NCI-H524 (cell line): Measurements from ENCODE around the gene CMIP.

Experiments
- DNase-seq, 2 experiments: peaks; one replicate each; lab custom pipeline; 2025; lab: John Stamatoyannopoulos, UW

The CMIP gene

GRCh38 chr16:81586977-81587625, 142.5 kb downstream of the CMIP start:
- no peak for DNase-seq

- no peak for DNase-seq
Observed at GRCh38 chr16:81587626-81588160, 143.1 kb downstream of the CMIP start.

- no peak for DNase-seq
Observed at GRCh38 chr16:81588326-81589081, 143.9 kb downstream of the CMIP start.

GRCh38 chr16:81589975-81590650, 145.5 kb downstream of the CMIP start:
- DNase-seq = no peak

- peak; percentile 17 to 77 for DNase-seq
Observed at GRCh38 chr16:81590714-81591544, 146.3 kb downstream of the CMIP start.

GRCh38 chr16:81591545-81591870, 146.9 kb downstream of the CMIP start:
- DNase-seq = no peak

GRCh38 chr16:81592353-81592866, 147.8 kb downstream of the CMIP start:
- DNase-seq = no peak

- DNase-seq = peak; percentile 97
Observed at GRCh38 chr16:81593481-81593880, 148.9 kb downstream of the CMIP start.

- DNase-seq = no peak
Observed at GRCh38 chr16:81595629-81596292, 151.2 kb downstream of the CMIP start.

GRCh38 chr16:81597079-81597658, 152.6 kb downstream of the CMIP start:
- no peak for DNase-seq

GRCh38 chr16:81598083-81598482, 153.5 kb downstream of the CMIP start:
- no peak for DNase-seq

- peak; percentile 80 to 83 for DNase-seq
Observed at GRCh38 chr16:81599034-81599744, 154.6 kb downstream of the CMIP start.

GRCh38 chr16:81600275-81600674, 155.7 kb downstream of the CMIP start:
- DNase-seq = no peak

- DNase-seq = peak; percentile 38 to 75
Observed at GRCh38 chr16:81601008-81601428, 156.4 kb downstream of the CMIP start.

GRCh38 chr16:81601601-81602255, 157.1 kb downstream of the CMIP start:
- DNase-seq = no peak

GRCh38 chr16:81602256-81602776, 157.7 kb downstream of the CMIP start:
- DNase-seq = no peak

- DNase-seq = no peak
Observed at GRCh38 chr16:81602792-81603191, 158.2 kb downstream of the CMIP start.

- no peak for DNase-seq
Observed at GRCh38 chr16:81604960-81605383, 160.4 kb downstream of the CMIP start.

GRCh38 chr16:81606039-81606438, 161.4 kb downstream of the CMIP start:
- DNase-seq = no peak
